ENCODE measurements around the gene GAS6.
"Not testable (repeated sequence)": the region's sequence is repeated elsewhere in the genome, so short reads cannot be mapped to it uniquely, and the experiment has no call there.

Gene GAS6

DNA sequence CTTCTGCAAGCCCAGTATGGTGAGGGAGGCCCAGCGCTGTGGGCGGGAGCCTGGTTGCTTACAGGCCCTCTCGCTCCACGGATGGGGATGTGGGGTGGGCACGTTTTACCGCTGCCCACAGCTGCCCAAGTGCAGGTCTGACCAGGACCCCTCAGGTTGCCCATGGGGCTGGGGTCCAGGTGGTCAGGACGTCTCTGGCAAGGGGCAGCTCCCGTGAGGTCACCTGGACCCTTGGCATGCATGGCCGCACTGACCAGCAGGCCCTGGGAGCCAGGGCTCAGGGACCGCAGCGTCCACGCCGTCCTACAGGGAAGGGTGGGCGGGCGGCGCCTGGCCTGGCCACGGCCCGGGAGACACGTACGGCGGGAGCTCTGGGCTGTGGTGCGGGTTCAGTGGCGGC, 32.8 kb downstream of the GAS6 start:
- Mint-ChIP-seq H3K27ac (no peak overlapping the region), H3K4me3 (no peak overlapping the region), H3K27me3 (no peaks in the 10 kb centered on the region), H3K4me1 (ENCODE audit: low read depth in 2 of 2) (no peaks in the 10 kb centered on the region), H3K36me3 (ENCODE audit: insufficient read depth) (peaks cover 9% of the 10 kb centered on the region), H3K9me3 (no peaks in the 10 kb centered on the region)
- no peak for DNase-seq
- ATAC-seq (replicated peaks): no peak

DNA sequence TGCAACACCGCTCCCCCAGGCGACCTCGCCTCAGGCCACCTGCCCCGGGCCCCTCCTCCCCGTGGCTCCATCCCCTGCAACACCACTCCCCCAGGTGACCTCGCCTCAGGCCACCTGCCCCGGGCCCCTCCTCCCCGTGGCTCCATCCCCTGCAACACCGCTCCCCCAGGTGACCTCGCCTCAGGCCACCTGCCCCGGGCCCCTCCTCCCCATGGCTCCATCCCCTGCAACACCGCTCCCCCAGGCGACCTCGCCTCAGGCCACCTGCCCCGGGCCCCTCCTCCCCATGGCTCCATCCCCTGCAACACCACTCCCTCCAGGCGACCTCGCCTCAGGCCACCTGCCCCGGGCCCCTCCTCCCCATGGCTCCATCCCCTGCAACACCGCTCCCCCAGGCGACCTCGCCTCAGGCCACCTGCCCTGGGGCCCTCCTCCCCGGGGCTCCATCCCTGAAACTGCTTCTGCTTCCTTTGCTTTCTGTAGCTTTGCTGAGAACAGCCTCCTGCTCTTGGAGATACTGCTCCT, 33.4 kb downstream of the GAS6 start:
- DNase-seq; H3K4me1 Mint-ChIP-seq (ENCODE audit: low read depth in 2 of 2); H3K9me3 Mint-ChIP-seq; H3K36me3 Mint-ChIP-seq (ENCODE audit: insufficient read depth); H3K4me3 Mint-ChIP-seq; ATAC-seq (replicated peaks); H3K27ac Mint-ChIP-seq; H3K27me3 Mint-ChIP-seq: not testable (repeated sequence)

- no peak for DNase-seq
- no peaks in the 10 kb centered on the region for H3K4me1 Mint-ChIP-seq (ENCODE audit: low read depth in 2 of 2)
- ATAC-seq (replicated peaks): no peak
- H3K4me3 Mint-ChIP-seq: no peak overlapping the region
- no peaks in the 10 kb centered on the region for H3K9me3 Mint-ChIP-seq
- no peak overlapping the region for H3K27ac Mint-ChIP-seq
- H3K27me3 Mint-ChIP-seq: no peaks in the 10 kb centered on the region
- H3K36me3 Mint-ChIP-seq (ENCODE audit: insufficient read depth): peaks cover 4% of the 10 kb centered on the region
Observed at GRCh38 chr13:113828282-113828825, 35.5 kb downstream of the GAS6 start.

- H3K27me3 Mint-ChIP-seq: no peaks in the 10 kb centered on the region
- no peaks in the 10 kb centered on the region for H3K9me3 Mint-ChIP-seq
- peaks cover 4% of the 10 kb centered on the region for H3K36me3 Mint-ChIP-seq (ENCODE audit: insufficient read depth)
- ATAC-seq (replicated peaks): no peak
- no peak overlapping the region for H3K4me3 Mint-ChIP-seq
- no peak overlapping the region for H3K27ac Mint-ChIP-seq
- no peak for DNase-seq
- no peaks in the 10 kb centered on the region for H3K4me1 Mint-ChIP-seq (ENCODE audit: low read depth in 2 of 2)
Observed at GRCh38 chr13:113827021-113827420, 36.9 kb downstream of the GAS6 start.

- not testable (repeated sequence) for H3K36me3 Mint-ChIP-seq (ENCODE audit: insufficient read depth); H3K27me3 Mint-ChIP-seq; H3K4me1 Mint-ChIP-seq (ENCODE audit: low read depth in 2 of 2); ATAC-seq (replicated peaks); H3K27ac Mint-ChIP-seq; H3K4me3 Mint-ChIP-seq; H3K9me3 Mint-ChIP-seq; DNase-seq
Observed at GRCh38 chr13:113826446-113826845, 37.4 kb downstream of the GAS6 start.

GRCh38 chr13:113825841-113826240, 38.0 kb downstream of the GAS6 start:
- H3K27me3 Mint-ChIP-seq: no peaks in the 10 kb centered on the region
- H3K4me3 Mint-ChIP-seq: no peak overlapping the region
- no peak for ATAC-seq (replicated peaks)
- H3K27ac Mint-ChIP-seq: no peak overlapping the region
- no peaks in the 10 kb centered on the region for H3K4me1 Mint-ChIP-seq (ENCODE audit: low read depth in 2 of 2)
- H3K9me3 Mint-ChIP-seq: no peaks in the 10 kb centered on the region
- no peak for DNase-seq
- peaks cover 4% of the 10 kb centered on the region for H3K36me3 Mint-ChIP-seq (ENCODE audit: insufficient read depth)

- DNase-seq: no peak
- Mint-ChIP-seq H3K9me3 (no peaks in the 10 kb centered on the region), H3K36me3 (ENCODE audit: insufficient read depth) (peaks cover 10% of the 10 kb centered on the region), H3K27me3 (no peaks in the 10 kb centered on the region), H3K4me3 (no peak overlapping the region), H3K4me1 (ENCODE audit: low read depth in 2 of 2) (no peaks in the 10 kb centered on the region), H3K27ac (no peak overlapping the region)
- no peak for ATAC-seq (replicated peaks)
Observed at GRCh38 chr13:113823771-113824170, 40.1 kb downstream of the GAS6 start.

DNA sequence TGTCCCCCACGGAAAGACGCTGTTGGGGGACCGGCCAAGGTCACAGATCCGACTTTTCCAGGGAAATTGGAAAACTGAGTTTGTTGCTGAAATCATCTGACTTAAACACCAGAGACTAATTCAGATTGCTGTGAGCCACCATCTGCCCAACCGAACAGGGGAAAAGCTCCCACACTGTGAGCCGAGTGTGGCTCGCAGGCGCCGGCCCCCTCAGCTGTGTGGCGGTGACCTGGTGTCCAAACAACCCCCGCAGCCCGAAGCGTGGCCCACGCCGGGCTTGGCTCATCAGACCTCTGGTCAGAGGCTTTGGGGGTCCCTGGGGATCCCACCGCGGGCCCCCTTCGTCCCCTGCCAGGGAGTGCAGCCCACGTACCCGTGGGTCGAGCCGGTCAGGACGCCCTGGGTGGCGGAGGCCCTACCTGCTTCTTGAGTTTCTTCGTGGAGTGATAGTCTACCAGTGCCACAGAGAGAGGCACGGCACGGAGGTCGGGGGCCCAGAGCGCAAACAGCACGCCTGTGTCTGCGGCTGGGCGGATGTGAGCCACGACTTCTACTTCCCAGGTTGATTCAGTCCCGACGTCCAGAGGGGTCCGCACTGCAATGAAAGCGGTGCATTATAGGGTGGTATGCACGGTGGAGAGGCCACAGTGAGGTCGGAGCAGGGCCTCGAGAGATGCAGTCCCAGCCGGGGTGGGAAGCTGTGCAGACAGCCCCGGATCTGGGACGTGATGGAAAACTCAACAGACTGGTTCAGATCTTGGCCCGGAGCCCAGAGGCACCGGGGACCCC, 40.7 kb downstream of the GAS6 start:
- H3K27me3 Mint-ChIP-seq: no peaks in the 10 kb centered on the region

GRCh38 chr13:113822266-113822665, 41.6 kb downstream of the GAS6 start:
- Mint-ChIP-seq H3K9me3 (no peaks in the 10 kb centered on the region), H3K4me1 (ENCODE audit: low read depth in 2 of 2) (peaks cover 3% of the 10 kb centered on the region in 2 donors), H3K27me3 (no peaks in the 10 kb centered on the region), H3K27ac (no peak overlapping the region), H3K36me3 (ENCODE audit: insufficient read depth) (peaks cover 11% of the 10 kb centered on the region), H3K4me3 (no peak overlapping the region)
- DNase-seq (no peak), ATAC-seq (replicated peaks) (no peak)

More for the DNA sequence above, 40.7 kb downstream of the GAS6 start:
- Mint-ChIP-seq H3K4me1 (ENCODE audit: low read depth in 2 of 2) (no peaks in the 10 kb centered on the region), H3K9me3 (no peaks in the 10 kb centered on the region), H3K4me3 (no peak overlapping the region), H3K27ac (no peak overlapping the region), H3K36me3 (ENCODE audit: insufficient read depth) (peaks cover 10% of the 10 kb centered on the region)
- DNase-seq (no peak), ATAC-seq (replicated peaks) (no peak)

GRCh38 chr13:113821847-113822246, 42.0 kb downstream of the GAS6 start:
- no peak for ATAC-seq (replicated peaks)
- Mint-ChIP-seq H3K9me3 (no peaks in the 10 kb centered on the region), H3K4me1 (ENCODE audit: low read depth in 2 of 2) (peaks cover 5% of the 10 kb centered on the region in 2 donors), H3K27ac (no peak overlapping the region), H3K36me3 (ENCODE audit: insufficient read depth) (peaks cover 10% of the 10 kb centered on the region), H3K4me3 (no peak overlapping the region), H3K27me3 (no peaks in the 10 kb centered on the region)
- no peak for DNase-seq

DNA sequence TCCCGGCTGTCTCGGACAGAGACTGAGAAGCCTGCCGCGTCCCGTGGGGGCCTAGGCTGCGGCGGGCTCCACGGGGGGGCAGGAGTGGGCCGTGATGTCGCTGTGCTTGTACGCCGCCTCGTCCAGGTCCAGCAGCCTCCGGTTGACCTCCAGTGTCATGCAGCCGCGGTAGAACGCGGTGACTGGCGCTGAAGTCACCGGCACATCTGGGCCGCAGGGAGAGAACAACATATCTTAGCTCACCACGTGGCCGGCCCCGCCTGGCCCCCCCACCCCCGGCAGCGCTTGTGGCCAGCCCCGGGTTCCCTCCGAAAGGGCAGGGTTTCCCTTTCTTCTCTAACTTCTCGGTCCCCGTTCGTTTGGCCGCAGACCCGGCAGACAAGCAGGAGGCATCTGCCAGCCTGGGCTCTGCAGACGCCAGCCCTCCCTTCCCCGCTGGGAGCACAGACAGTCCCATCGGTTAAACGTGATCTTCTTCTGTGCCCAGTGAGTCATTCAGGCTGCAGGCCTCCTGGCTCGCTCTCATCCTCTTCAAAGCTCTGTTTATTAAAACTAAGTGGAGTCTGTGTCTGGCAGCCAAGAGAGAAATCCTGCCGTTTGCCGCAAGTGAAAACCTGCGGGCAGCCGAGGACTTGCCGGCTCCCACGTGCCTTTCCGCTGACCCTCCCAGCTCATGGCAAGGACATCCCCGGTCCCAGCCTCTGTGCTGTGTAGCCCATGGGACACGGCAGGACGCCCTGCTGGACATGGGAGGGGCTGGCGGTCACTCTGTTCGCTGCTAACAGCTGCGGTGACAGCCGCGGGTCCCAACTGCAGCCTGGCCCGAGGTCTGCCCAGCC, 42.8 kb downstream of the GAS6 start:
- H3K36me3 Mint-ChIP-seq (ENCODE audit: insufficient read depth): peaks cover 11% of the 10 kb centered on the region
- H3K4me3 Mint-ChIP-seq: no peak overlapping the region
- H3K27ac Mint-ChIP-seq: no peak overlapping the region
- H3K4me1 Mint-ChIP-seq (ENCODE audit: low read depth in 2 of 2): peaks cover 8 to 10% of the 10 kb centered on the region in 2 donors
- no peaks in the 10 kb centered on the region for H3K9me3 Mint-ChIP-seq
- no peak for DNase-seq
- H3K27me3 Mint-ChIP-seq: peaks cover under 1 to 4% of the 10 kb centered on the region in 2 donors
- ATAC-seq (replicated peaks): no peak

DNA sequence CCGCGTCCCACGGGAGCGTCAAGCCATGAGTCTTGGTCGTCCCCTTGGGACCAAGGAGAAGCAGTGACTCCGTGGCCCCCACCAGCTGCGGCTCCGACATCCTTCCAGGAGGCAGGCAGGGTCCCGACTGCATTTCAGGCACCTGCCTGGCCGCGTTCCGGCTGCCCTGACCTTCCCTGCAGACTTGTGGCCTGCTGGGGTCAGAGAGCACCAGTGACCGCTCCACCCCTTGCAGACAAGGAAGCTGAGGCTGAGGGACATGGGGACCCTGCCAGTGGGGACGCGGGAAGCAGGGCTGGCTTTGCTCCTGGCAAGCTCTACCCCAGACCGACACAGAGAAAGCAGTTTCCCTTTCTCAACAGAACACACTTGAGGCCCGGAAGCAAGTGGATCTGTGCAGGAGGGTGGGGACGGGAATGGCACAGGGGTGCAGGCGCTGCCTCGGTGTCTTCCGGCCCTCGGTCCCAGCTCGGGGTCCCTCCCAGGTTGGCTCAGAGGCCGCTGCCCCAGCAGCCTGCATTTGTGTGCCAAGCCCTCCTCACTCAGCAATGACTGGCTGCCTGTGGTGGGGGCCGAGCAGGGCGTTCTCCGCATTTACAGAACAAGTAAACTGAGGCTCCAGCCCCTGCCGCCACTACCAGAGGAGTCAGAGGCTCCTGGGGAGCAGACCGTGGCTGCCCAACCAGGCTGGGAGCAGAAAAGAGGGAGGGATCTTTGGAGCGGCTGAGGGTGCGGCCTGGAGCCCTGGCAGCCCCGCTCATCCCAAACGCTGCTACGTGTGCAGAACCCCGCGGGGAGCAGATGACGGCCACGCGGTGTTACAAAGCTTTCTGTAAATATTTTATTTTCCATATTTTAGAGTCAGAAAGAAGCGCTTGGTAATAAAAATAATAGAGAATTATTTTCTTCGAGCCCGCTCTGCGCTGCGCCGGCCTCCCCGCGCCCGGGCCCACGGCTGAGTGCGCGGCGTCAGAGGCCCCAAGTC, 43.9 kb downstream of the GAS6 start:
- H3K36me3 Mint-ChIP-seq (ENCODE audit: insufficient read depth): peaks cover 13% of the 10 kb centered on the region
- H3K27me3 Mint-ChIP-seq: peaks cover 8 to 14% of the 10 kb centered on the region in 2 donors
- H3K27ac Mint-ChIP-seq: no peak overlapping the region
- no peak overlapping the region for H3K4me3 Mint-ChIP-seq
- H3K9me3 Mint-ChIP-seq: no peaks in the 10 kb centered on the region
- ATAC-seq (replicated peaks) (no peak), DNase-seq (no peak)
- H3K4me1 Mint-ChIP-seq (ENCODE audit: low read depth in 2 of 2): peaks cover 16 to 17% of the 10 kb centered on the region in 2 donors

GRCh38 chr13:113819341-113819730, 44.5 kb downstream of the GAS6 start:
- DNase-seq (no peak), ATAC-seq (replicated peaks) (no peak)
- Mint-ChIP-seq H3K27me3 (peaks cover 8 to 16% of the 10 kb centered on the region in 2 donors), H3K4me1 (ENCODE audit: low read depth in 2 of 2) (peaks cover 16 to 17% of the 10 kb centered on the region in 2 donors), H3K36me3 (ENCODE audit: insufficient read depth) (peaks cover 13% of the 10 kb centered on the region), H3K27ac (no peak overlapping the region), H3K9me3 (no peaks in the 10 kb centered on the region), H3K4me3 (no peak overlapping the region)

Measured in effector memory CD8-positive, alpha-beta T cell (primary cell).